Breast epithelium (tissue), 3 donors: ENCODE data around the gene SLC23A1.

Experiments
- POLR2AphosphoS5 ChIP-seq, 3 donors: sonication (generic); formaldehyde crosslinking; IDR thresholded peaks; one replicate each; pipeline ENCODE4 v1.6.1; 2017; ENCODE audit warnings: antibody characterized with exemption in 3 of 3
- TF ChIP-seq, protein P1 (sequence below), 3 donors: fragments of 450-650 bp; IDR thresholded peaks; one replicate each; pipeline ENCODE4 v1.5.1; 2016 to 2017; ENCODE audit warnings: antibody characterized with exemption in 3 of 3, mild to moderate bottlenecking in 3 of 3, moderate library complexity in 3 of 3

DNA sequence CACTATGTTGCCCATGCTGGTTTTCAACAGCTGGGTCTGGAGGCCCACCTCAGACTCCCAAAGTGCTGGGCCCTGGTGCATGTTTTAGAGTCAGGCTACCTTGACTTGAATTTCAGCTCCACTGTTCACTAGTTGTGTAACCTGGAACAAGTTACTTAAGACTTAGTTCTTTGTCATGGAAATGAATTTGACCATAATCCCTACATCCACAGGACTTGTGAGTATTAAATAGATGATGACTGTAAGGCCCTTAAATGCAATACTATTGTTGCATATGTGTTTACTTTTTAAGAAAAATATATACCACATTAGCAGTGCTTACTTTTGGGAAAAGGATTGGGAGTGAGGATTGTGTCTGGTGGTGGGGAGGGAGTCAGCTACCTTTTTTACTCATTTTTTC, 25.0 kb downstream of the SLC23A1 start:
- TF ChIP-seq POLR2AphosphoS5 (IDR thresholded peaks at IDR 0.05): no peak
- TF ChIP-seq, protein P1, sequence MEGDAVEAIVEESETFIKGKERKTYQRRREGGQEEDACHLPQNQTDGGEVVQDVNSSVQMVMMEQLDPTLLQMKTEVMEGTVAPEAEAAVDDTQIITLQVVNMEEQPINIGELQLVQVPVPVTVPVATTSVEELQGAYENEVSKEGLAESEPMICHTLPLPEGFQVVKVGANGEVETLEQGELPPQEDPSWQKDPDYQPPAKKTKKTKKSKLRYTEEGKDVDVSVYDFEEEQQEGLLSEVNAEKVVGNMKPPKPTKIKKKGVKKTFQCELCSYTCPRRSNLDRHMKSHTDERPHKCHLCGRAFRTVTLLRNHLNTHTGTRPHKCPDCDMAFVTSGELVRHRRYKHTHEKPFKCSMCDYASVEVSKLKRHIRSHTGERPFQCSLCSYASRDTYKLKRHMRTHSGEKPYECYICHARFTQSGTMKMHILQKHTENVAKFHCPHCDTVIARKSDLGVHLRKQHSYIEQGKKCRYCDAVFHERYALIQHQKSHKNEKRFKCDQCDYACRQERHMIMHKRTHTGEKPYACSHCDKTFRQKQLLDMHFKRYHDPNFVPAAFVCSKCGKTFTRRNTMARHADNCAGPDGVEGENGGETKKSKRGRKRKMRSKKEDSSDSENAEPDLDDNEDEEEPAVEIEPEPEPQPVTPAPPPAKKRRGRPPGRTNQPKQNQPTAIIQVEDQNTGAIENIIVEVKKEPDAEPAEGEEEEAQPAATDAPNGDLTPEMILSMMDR (IDR thresholded peaks at IDR 0.05): no peak
